ENCODE measurements around the gene SLC6A20.

DNA sequence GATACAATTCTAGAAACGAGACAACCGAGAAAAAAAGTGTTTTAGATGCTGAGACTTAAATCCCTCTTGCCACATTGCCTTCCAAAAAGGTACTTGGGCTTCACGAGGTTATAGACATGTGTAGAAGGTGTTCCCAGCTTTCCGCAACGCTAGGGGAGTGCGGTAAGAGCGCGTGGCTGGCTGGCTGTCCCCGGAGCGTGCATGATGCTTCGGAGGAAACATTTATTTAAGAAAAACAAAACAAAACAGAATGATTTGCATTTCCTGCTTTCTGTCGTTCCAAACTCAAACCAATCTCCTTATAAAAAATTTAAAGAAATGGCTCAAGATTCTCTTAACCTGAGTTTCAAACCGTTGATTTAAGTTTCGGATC lies 841 bp downstream of the SLC6A20 start:
- TF ChIP-seq, protein P1, sequence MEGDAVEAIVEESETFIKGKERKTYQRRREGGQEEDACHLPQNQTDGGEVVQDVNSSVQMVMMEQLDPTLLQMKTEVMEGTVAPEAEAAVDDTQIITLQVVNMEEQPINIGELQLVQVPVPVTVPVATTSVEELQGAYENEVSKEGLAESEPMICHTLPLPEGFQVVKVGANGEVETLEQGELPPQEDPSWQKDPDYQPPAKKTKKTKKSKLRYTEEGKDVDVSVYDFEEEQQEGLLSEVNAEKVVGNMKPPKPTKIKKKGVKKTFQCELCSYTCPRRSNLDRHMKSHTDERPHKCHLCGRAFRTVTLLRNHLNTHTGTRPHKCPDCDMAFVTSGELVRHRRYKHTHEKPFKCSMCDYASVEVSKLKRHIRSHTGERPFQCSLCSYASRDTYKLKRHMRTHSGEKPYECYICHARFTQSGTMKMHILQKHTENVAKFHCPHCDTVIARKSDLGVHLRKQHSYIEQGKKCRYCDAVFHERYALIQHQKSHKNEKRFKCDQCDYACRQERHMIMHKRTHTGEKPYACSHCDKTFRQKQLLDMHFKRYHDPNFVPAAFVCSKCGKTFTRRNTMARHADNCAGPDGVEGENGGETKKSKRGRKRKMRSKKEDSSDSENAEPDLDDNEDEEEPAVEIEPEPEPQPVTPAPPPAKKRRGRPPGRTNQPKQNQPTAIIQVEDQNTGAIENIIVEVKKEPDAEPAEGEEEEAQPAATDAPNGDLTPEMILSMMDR (conservative IDR thresholded peaks at IDR 0.05) = no peak
- TF ChIP-seq ZFX (IDR thresholded peaks at IDR 0.05) = no peak
